Measurements from ENCODE around the gene WLS. TPM values are rescaled to one million over a fixed set of nuclear protein-coding genes. Genes with fewer than 3 reads are reported as not detected.
A peak's percentile ranks its signal among the peaks of the same experiment; 100 is the strongest.
"Not testable (repeated sequence)": the region's sequence is repeated elsewhere in the genome, so short reads cannot be mapped to it uniquely, and the experiment has no call there.

WLS gene
- total and polyA plus RNA-seq, 9 donors: 42.2 to 303 (median 120) TPM

GRCh38 chr1:68164918-68165317 is 67.4 kb downstream of the WLS start:
- DNase-seq: no peak
- Histone ChIP-seq H3K4me1 (ENCODE audit: insufficient read depth) (peaks cover 2% of the 10 kb centered on the region), H3K9me3 (no peaks in the 10 kb centered on the region), H3K36me3 (no peaks in the 10 kb centered on the region), H3K4me3 (no peak overlapping the region), H3K27me3 (no peaks in the 10 kb centered on the region), H3K27ac (no peak overlapping the region)
- WGBS, 3 donors: 95 to 99% (median 97%) methylated on average over 1 of the region's 1 CpG
- intact Hi-C loops (cut with DNase I): no loop called here
- no peak for TF ChIP-seq POLR2A (IDR thresholded peaks at IDR 0.05)
- TF ChIP-seq CTCF (IDR thresholded peaks at IDR 0.05): no peak
- no peak for TF ChIP-seq EP300 (IDR thresholded peaks at IDR 0.05)

- DNase-seq: no peak
- intact Hi-C loops (cut with DNase I): no loop called here
- Histone ChIP-seq H3K27ac (no peak overlapping the region), H3K27me3 (no peaks in the 10 kb centered on the region), H3K4me3 (no peak overlapping the region), H3K36me3 (no peaks in the 10 kb centered on the region), H3K9me3 (no peaks in the 10 kb centered on the region), H3K4me1 (ENCODE audit: insufficient read depth) (peaks cover 2% of the 10 kb centered on the region)
- WGBS, 3 donors: 92 to 98% (median 95%) methylated on average over 26 of the region's 26 CpGs
- TF ChIP-seq CTCF (IDR thresholded peaks at IDR 0.05) (no peak), POLR2A (IDR thresholded peaks at IDR 0.05) (no peak), EP300 (IDR thresholded peaks at IDR 0.05) (no peak)
These were observed 69.1 kb downstream of the WLS start for GRCh38 chr1:68163220-68163619.

- Histone ChIP-seq H3K9me3 (no peaks in the 10 kb centered on the region), H3K36me3 (no peaks in the 10 kb centered on the region), H3K27ac (no peak overlapping the region), H3K4me3 (no peak overlapping the region), H3K27me3 (no peaks in the 10 kb centered on the region), H3K4me1 (ENCODE audit: insufficient read depth) (peaks cover 2% of the 10 kb centered on the region)
- intact Hi-C loops (cut with DNase I): no loop called here
- TF ChIP-seq CTCF (IDR thresholded peaks at IDR 0.05) (no peak), EP300 (IDR thresholded peaks at IDR 0.05) (no peak), POLR2A (IDR thresholded peaks at IDR 0.05) (no peak)
- 89 to 95% (median 93%) methylated on average over 16 of the region's 16 CpGs for WGBS, 3 donors
- no peak for DNase-seq
These were observed 69.6 kb downstream of the WLS start for GRCh38 chr1:68162761-68163160.

- intact Hi-C loops (cut with DNase I): not testable (repeated sequence)
- whole genome bisulfite sequencing, 3 donors: 87 to 90% (median 89%) methylated on average over 12 of the region's 12 CpGs
These were observed 70.7 kb downstream of the WLS start for GRCh38 chr1:68161672-68162071.

GRCh38 chr1:68160935-68161334 is 71.4 kb downstream of the WLS start:
- H3K27ac ChIP-seq; H3K36me3 ChIP-seq; DNase-seq; H3K9me3 ChIP-seq; H3K27me3 ChIP-seq; H3K4me3 ChIP-seq; intact Hi-C loops (cut with DNase I); H3K4me1 ChIP-seq (ENCODE audit: insufficient read depth): not testable (repeated sequence)
- WGBS, 3 donors: 60 to 62% (median 60%) methylated on average over 2 of the region's 2 CpGs

More at GRCh38 chr1:68161672-68162071, 70.7 kb downstream of the WLS start:
- H3K27ac ChIP-seq; H3K27me3 ChIP-seq; H3K4me1 ChIP-seq (ENCODE audit: insufficient read depth); H3K36me3 ChIP-seq; H3K4me3 ChIP-seq; H3K9me3 ChIP-seq: not testable (repeated sequence)
- DNase-seq: peak in 1 of 5 donors; percentile 32

- no peak for DNase-seq
- intact Hi-C loops (cut with DNase I): no loop called here
- Histone ChIP-seq H3K27ac (no peak overlapping the region), H3K4me1 (ENCODE audit: insufficient read depth) (peaks cover 2% of the 10 kb centered on the region), H3K36me3 (no peaks in the 10 kb centered on the region), H3K27me3 (no peaks in the 10 kb centered on the region), H3K9me3 (no peaks in the 10 kb centered on the region), H3K4me3 (no peak overlapping the region)
- TF ChIP-seq POLR2A (IDR thresholded peaks at IDR 0.05) (no peak), CTCF (IDR thresholded peaks at IDR 0.05) (no peak), EP300 (IDR thresholded peaks at IDR 0.05) (no peak)
- WGBS, 3 donors: 19 to 27% (median 27%) methylated on average over 1 of the region's 1 CpG
These were observed 72.3 kb downstream of the WLS start for GRCh38 chr1:68160021-68160420.

All from ovary (tissue), 9 donors.